CD4-positive, alpha-beta T cell treated with Interleukin-17A for 4 hours (primary cell): Measurements from ENCODE around the gene AURKA.
"Not testable (repeated sequence)": the region's sequence is repeated elsewhere in the genome, so short reads cannot be mapped to it uniquely, and the experiment has no call there.

Source experiments
- DNase-seq: peaks from one replicate; pipeline ENCODE4 v3.0.0-alpha.2; 2020; ENCODE audit warnings: mixed read lengths

AURKA gene

DNA sequence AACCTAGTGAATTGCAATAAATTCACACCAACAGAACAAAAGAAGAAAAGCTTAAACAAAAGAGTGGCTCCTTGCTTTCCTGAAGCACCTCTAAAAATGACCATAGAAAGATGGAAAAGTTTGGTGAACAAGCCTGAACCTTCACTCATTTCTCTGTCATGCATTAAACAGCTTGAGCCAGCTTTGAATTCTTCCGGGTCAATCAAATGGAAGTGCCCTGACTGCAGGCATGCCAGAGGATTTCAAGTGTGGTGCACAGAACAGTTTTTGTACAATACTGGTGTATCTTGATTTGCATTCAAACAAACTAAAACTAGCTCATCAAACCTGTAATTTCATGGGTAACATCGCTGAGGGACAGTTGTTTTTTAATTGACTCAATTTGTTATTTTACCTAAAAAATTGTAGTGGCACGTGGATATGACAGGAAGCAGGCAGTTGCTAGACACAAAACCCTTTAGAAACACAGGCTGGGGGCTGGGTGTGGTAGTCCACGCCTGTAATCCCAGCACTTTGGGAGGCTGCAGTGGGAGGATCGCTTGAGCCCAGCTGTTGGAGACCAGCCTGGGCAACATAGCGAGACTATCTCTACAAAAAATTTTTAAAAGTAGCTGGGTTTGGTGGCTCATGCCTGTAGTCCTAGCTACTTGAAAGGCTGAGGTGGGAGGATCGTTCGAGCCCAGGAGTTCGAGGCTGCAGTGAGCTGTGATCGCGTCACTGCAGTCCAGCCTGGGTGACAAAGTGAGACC lies 29.1 kb upstream of the AURKA start:
- no peak for DNase-seq

DNA sequence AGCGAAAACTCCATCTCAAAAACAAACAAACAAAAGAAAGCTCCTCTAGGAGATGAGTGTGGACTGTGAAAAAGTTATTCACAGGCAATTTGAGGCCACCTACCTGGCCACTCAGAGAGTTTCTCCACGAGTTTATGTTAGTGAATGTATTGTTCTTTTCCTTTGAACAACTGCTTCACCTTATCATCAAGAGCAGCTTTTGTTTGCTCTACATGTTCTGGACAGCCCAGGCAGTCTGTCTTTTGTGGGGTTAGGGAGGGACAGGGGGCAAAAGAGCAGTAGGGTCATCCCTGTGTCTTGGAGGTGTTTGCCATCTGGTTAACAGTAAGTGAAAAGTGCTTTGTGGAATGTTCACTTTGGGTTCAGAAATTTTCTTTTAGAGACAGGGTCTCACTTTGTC lies 28.0 kb upstream of the AURKA start:
- no peak for DNase-seq

DNA sequence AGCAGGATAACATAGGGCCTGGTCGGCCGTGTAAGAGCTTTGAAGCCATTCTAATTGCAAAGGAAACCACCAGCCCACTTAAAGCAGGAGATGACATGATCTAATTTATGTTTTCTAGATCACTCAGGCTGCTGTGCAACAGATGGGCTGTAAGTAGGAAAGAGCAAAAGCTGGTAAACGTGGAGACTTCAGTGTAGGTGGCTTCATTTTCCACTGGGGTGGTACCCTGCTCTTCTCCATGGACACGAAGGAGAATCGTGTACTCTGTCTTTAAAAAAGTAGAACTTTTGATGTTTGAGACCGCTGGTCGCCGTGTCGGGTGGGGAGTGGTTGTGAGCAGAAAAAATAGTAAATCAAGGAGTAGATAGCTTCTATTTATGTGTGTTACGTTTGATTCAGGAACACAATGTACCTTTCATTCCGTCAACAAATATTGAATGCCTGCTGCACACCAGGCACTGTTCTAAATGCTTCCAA lies 26.4 kb upstream of the AURKA start:
- DNase-seq = peak; percentile 38

DNA sequence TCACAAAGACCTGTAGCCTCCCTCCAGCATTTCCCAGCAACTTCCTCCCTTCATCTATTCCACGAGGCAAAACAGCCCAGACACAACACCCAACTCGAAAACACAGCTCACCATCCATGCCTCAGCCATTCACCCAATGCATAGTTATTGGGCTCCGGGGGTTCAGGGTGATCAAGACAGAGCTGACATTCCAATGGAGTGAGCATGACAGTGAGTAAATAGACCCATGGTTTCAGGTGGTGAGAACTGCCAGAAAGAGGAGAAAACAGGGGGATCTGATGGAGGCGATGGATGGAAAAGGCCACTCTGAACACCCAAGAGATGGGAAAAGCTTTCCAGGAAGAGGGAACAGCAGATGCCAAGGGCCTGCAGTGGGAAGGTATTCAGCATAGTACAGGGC lies 25.9 kb upstream of the AURKA start:
- DNase-seq = no peak

DNA sequence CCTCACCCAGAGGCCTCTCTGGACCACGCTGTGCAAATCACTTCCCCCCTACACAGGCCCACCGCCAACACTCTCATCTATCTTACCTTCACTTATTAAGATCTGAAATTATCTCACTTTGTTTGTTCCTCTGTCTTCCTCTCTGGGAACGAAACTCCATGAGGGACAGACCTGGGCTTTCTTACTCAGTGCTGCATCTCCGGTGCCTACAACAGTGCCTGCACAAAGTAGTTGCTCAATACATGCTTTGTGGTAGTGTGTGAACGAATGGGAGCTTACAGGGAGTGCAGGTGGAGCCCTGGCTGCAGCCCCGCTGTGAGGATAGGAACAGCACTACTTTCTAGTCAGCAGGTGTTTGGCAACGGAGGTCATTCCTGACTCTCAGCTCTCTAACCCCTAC lies 25.4 kb upstream of the AURKA start:
- DNase-seq = no peak

DNA sequence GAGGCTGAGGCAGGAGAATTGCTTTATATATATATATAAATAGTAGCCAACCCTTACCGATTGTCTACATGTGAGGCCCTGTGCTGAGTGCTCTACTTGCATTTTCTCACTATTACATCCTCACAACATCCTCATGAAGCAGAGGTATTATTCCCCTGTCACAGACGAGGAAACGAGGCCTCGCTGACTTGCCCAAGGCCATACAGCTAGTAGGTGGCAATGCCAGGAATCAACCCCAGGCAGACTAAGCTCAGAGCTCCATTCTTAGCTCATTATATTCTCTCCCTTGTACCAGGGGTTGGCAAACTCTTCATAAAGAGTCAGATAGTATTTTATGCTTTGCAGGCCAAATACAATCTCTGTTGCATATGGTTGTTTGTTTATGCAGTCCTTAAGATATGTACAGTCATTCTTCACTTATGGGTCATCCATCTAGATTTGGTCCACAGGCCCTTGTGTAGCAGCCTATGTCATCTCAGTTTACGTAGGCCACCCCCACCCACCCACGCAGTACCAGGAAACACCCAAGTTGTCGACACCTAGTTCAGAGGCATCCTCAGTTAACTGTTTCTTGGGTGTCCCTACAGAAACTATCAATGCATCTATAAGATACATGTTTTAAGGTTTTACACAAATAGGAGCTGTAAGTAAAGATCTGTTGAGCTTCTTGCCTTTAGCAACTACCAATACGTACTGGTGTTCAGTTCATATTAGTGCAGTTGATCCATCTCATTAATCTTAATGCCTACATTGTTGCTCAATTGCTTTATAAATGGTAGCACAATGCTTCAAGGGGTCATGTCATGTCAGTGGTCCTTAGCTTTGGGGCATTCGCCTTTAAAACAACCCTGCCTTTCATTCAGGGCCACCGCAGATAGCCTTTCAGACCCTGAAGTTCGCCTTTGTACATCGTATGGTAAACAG lies 23.1 kb upstream of the AURKA start:
- peak; percentile 65 for DNase-seq

DNA sequence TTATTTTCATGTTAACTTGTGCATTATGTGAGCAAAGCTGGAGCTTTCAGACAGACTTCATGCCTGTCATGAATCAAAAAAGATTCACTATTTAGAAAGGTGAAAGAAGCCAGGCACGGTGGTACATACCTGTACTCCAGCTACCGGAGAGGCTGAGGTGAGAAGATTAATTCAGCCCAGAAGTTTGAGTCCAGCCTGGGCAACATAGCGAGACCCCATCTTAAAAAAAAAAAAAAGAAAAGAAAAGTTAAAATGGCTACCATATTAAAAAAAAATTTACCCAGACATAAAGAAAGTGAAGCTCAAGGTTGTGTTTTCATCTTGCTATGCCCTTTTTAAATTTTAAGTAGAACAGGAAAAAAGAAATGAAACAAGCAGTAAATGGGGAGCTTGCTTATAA lies 20.9 kb upstream of the AURKA start:
- no peak for DNase-seq

DNA sequence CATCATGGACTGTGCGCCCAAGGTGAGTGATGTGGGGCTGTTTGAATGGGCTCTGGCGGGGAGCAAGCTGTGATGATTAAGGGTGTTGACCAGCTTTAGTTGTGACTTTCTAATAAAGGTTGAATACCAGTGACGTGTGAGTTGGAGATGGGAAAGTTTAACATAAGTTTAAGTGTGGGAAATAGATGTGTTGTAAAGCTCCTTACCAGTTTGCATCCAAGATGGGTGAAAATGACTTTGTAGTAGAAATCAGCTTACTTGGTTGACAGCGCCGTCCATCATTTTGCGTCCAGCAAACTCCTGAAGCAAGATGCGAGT lies 20.4 kb upstream of the AURKA start:
- DNase-seq = no peak

DNA sequence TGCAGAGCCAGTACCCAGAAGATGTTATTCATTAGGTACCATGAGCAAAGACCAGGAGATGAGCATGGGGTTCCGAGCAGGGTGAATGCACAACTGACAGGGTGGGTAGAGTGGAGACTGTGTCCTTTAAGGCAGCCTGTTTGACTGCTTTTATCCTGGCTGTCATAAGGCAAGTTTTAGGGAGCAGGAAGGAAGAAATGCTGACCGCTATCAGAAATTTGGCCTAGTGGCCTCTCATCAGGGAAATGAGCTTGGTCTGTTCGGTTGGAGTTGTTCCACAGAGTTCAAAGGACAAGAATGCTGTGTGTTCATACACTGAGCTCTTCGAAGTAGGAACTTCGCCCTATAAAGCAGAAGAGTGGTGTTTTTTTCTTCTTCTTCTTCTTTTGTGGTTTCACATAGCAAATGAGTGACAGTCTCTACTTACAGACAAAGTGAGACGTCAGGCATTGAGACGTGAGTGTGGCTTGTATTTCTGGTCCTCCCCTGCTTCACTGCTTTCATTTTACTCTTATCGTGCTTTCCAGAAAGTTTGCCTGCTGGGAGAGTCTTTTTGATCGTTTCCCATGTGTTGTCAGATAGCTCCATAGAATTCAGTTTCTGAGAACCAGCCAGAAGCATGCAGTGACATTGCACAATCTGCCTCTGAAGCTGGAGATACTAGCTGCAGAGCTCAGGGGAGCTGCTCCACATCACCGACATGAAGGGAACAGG lies 19.9 kb upstream of the AURKA start, which contains the start of gene CASS4:
TSS of gene CASS4 (plus strand) at position 502 of the 714 bp plus-strand sequence. CDS start at position 701, 199 bp downstream.
- DNase-seq = peak; percentile 54

DNA sequence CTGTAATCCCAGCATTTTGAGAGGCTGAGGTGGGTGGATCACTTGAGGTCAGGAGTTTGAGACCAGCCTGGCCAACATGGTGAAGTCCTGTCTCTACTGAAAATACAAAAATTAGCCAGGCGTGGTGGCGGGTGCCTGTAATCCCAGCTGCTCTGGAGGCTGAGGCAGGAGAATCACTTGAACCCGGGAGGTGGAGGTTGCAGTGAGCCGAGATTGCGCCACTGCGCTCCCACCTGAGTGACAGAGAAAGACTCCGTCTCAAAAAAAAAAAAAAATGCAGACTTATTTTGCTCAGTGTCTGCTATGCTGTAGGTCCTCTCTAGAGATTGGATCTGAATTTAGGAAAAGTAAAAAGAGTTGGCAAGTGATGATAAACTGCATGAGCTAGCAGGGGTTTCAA lies 19.3 kb upstream of the AURKA start:
- not testable (repeated sequence) for DNase-seq

DNA sequence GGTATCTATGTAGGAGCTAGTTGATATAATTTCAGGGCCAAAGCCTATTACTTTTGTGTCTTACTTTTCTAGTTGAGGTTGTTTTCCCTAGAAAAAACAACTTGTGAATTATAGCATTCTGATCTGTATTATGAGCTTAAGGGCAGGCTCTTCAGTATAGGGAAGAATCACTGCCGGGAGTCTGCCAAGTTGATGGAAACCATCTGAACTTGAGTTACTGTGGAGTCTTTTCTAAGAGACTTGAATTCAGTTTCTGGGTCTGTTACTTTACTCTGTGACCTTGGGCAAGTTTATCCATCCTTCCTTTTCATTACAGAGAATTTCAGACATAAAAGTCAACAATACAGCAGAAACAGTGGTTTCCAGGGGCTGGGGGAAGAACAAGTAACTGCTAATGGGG lies 17.9 kb upstream of the AURKA start:
- no peak for DNase-seq

DNA sequence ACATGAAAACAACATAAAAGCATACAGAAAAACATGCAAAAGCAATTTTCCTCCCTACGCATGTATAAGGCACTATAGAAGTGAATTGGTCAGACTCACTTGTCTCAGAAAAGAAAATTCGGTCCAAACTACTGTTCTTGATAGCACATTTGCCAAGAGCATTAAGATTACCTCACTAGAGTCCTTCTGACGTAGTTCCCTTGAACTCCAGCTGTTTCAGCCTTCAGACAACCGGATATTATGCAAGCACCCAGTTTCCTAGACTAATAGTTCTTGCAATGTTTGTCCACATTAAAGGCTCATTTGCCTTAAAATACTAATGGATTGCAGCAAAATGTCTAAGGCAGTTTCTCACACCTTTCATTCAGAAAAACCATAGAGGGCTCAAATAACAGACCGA lies 17.5 kb upstream of the AURKA start:
- DNase-seq = no peak

DNA sequence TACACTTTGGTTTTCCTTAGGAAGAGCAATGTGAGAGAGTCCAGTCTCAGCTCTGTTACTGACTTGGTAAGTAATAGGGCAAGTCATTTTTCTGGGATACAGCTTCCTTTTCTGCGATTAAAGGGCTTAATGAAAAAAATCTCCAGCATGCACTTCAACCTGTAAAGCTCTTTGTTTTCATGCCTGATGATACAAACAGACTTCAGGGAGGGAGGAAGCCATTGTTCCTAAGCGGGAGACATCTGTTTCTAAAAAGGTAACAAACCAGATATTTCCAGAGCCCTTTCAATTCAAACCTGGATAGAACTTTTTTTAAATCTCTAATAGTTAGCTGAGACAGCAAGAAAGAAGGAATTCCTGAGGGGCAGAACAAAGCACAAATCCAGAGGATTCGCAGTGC lies 14.9 kb upstream of the AURKA start:
- DNase-seq = no peak

DNA sequence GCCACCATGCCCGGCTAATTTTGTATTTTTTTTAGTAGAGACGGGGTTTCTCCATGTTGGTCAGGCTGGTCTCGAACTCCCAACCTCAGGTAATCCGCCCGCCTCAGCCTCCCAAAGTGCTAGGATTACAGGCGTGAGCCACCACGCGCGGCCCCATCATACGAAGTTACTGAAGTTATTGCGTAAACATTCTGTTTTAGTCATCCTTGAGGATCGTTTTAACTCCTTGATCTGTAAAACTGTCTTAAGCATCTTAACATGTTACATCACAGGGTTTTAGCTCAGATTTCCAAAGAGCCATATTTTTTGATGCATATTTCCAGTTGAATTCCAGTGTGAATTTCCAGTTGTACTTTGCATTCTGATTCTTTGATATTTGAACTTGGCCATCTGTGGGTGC lies 13.3 kb upstream of the AURKA start:
- not testable (repeated sequence) for DNase-seq

DNA sequence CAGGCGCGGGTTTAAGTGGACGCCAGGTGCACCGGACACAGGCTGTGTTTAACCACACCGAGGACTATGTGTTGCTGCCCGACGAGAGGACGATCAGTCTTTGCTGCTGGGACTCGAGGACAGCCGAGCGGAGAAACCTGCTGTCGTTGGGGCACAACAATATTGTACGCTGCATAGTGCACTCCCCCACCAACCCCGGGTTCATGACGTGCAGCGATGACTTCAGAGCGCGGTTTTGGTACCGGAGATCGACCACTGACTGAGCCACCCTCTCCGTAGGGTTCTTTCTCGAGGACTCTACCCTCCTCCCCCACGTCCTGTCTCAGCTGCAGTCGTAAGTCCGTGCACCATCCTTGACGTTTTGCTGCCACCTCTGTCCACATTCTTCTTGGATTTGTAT lies 11.4 kb upstream of the AURKA start:
- DNase-seq = no peak

DNA sequence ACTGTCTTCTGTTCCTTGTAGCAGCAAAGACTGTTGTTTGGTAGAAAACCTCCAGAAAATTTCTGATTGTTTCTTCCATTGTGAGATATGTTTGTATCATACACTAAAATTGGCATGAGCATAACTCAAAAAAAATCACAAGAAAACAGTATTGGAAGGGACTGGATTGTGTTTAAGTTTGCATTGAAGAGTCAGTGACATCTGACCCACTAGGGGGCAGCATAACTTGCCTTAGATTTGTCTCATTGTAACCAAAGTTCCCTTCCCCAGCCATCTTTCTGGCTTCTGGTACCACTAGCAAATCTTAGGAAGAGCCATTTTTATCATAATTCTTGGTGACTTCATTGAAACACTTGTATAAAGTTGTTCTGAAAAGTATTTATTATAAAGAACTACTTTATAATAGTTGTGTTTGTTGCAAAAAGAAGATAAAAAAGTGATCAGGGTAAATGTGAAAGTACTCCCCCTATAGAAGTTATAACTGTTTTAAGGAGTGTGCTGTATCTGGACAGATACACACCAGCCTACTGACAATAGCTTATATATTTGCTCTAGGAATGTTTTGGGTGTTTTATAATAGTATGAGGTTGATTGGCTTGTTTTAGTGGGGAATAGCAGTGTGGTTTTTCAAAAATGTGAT lies 8.1 kb upstream of the AURKA start:
- DNase-seq = peak; percentile 83

DNA sequence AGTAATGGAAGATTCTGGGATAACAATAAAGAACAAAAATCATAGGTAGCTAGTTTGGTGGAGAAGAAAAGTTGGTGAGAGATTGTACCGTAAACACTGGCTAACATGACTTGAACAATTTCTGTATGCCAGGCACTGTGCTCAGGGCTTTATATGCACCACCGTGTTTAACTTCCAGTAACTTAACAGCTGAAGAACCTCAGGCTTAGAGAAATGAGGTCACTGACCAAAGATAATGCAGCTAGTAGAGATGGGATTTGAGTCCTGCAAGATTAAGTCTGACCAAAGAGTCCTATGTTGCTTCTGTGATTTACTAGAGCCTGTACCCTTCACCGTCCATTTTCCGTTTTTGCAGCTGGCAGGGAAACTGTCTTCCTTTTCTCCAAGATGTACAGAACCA lies 3.2 kb upstream of the AURKA start:
- no peak for DNase-seq

DNA sequence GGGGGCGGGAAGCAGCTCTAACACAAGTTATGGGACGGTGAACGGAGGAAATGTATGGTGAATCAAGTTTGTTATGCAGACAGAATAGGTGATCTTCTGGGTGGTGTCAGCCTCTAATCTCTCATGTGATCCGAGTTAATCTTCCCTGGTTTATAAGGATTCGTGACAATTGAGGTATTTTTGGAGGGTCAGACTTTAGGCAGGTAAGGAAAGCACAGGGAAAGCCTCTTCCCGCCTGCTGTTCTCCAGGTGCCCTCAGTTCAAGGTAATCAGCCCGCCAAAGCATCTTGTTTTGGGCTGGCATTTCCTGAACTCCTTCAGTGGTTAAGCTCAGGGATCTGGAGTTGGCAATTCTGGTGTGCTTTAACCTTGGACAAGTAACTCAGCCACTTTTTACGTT lies 1.6 kb upstream of the AURKA start:
- DNase-seq = no peak

DNA sequence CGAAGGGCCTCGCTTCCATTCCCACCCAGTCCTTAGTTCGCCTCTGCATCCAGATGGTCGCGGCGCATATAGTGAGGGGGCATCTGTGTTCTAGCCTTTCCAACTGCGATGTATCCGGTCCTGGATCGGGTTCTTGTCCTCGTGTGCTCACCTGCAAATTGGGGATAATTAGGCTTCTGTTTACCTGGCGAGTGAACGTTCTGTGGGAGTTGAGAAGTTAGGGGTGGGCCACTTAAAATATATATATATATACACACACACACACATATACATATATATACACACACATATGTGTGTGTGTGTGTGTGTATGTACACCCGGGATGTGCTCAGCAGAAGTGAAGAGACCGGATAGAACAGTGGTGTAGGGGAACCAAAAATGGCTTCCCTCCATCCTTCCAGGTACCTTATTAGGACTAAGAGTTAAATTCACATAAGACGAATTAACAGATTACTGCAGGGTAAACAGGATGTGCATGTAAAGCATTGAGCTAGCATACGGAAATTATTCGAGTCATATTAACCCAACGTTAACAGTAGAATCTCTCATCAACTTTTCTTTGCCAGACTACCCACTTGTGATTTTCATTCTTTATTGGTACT lies 967 bp upstream of the AURKA start:
- no peak for DNase-seq

DNA sequence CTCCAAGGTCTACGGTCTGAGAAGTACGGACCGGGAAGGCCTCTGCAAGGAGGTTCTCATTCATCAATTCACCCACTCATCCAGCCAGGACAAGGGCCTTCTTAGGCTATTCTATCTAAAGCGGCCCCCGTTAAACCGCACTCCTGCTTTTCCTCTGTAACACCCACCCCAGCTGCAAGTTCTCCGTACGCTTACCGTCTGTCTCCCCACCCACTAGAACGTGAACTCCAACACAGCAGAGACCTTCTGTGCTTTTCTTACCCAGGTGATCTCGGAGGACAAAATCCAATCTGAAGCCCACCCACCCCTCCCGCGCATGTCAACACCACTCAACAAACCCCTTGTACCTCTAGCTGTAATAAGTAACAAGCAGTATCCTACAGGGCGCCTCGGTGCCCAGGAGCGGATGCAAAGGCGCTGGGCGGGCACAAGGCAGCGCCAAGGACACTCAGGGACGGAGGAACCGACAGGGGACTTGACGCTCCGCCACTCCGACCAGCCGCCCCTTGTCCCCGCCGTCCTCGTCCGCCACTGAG lies 351 bp downstream of the AURKA start:
- DNase-seq = no peak

DNA sequence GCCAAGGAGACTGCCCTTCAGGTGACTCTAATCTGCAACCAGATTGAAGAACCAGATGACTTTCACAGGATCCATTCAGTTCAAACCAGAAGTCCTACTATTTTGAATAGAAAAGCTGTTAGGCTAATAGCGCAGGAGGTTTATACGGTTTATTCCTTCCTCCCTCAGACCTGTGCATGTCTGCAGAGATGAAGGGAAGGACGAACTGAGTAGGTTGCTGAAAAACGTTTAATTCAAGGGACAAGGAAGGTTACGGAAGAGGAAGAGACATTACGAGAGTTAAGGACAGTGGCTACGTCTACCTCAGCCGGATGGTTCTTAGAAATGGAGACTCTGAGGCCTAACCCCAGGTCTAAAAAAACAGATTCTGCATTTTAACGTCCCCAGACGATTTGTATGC lies 978 bp downstream of the AURKA start:
- DNase-seq = no peak

DNA sequence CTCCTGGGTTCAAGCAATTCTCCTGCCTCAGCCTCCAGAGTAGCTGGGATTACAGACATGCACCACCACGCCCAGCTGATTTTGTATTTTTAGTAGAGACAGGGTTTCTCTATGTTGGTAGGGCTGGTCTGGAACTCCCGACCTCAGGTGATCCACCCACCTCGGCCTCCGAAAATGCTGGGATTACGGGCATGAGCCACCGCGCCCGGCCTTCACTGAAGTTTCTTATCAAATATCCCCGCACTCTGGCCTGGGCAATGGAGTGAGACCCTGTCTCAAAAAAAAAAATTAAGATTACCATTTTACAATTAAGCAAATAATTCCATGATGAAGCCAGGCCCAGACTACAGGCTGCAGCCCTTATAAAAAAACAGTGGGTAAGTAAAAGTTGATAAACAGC lies 1.6 kb downstream of the AURKA start:
- not testable (repeated sequence) for DNase-seq
